Measurements from ENCODE around the gene DUS1L.

DUS1L gene

GRCh38 chr17:82092094-82092586 is 26.5 kb upstream of the DUS1L start:
- ATAC-seq, result no peak

GRCh38 chr17:82091264-82092066 is 25.9 kb upstream of the DUS1L start:
- TF ChIP-seq TSHZ2 (CRISPR knock-in tag; IDR thresholded peaks at IDR 0.05) (no peak), ZFP3 (CRISPR knock-in tag; IDR thresholded peaks at IDR 0.05) (no peak), ZNF70 (CRISPR knock-in tag; IDR thresholded peaks at IDR 0.05) (no peak), OSR1 (CRISPR knock-in tag; IDR thresholded peaks at IDR 0.05) (no peak), ARNTL (CRISPR knock-in tag; IDR thresholded peaks at IDR 0.05; ENCODE audit: borderline replicate concordance, low read depth) (no peak), TOX (CRISPR knock-in tag; IDR thresholded peaks at IDR 0.05; ENCODE audit: borderline replicate concordance) (no peak), ZNF8 (CRISPR knock-in tag; IDR thresholded peaks at IDR 0.05) (no peak), ESRRG (CRISPR knock-in tag; IDR thresholded peaks at IDR 0.05) (no peak), ISL1 (CRISPR knock-in tag; IDR thresholded peaks at IDR 0.05) (no peak), GLIS3 (CRISPR knock-in tag; IDR thresholded peaks at IDR 0.05) (no peak), POU6F1 (CRISPR knock-in tag; IDR thresholded peaks at IDR 0.05; ENCODE audit: borderline replicate concordance, low read depth) (no peak), CREB5 (CRISPR knock-in tag; IDR thresholded peaks at IDR 0.05; ENCODE audit: low read depth) (no peak), ZNF565 (CRISPR knock-in tag; conservative IDR thresholded peaks at IDR 0.05; ENCODE audit: low read depth) (no peak)
- no peak for ATAC-seq

More at GRCh38 chr17:82092094-82092586, 26.5 kb upstream of the DUS1L start:
- no peak for TF ChIP-seq ZFP3 (CRISPR knock-in tag; IDR thresholded peaks at IDR 0.05)
- TF ChIP-seq ZNF8 (CRISPR knock-in tag; IDR thresholded peaks at IDR 0.05), result no peak

GRCh38 chr17:82090549-82091263 is 25.1 kb upstream of the DUS1L start:
- ATAC-seq, result no peak
- TF ChIP-seq ZNF565 (CRISPR knock-in tag; conservative IDR thresholded peaks at IDR 0.05; ENCODE audit: low read depth), result no peak
- TF ChIP-seq ARNTL (CRISPR knock-in tag; IDR thresholded peaks at IDR 0.05; ENCODE audit: borderline replicate concordance, low read depth), result no peak
- TF ChIP-seq TSHZ2 (CRISPR knock-in tag; IDR thresholded peaks at IDR 0.05), result no peak
- no peak for TF ChIP-seq CSRNP3 (CRISPR knock-in tag; IDR thresholded peaks at IDR 0.05)
- TF ChIP-seq TCF4 (CRISPR knock-in tag; IDR thresholded peaks at IDR 0.05; ENCODE audit: borderline replicate concordance), result no peak
- TF ChIP-seq ZNF70 (CRISPR knock-in tag; IDR thresholded peaks at IDR 0.05), result no peak
- TF ChIP-seq SNAI2 (CRISPR knock-in tag; IDR thresholded peaks at IDR 0.05), result no peak
- TF ChIP-seq ZC3H10 (CRISPR knock-in tag; IDR thresholded peaks at IDR 0.05), result no peak
- TF ChIP-seq ESRRG (CRISPR knock-in tag; IDR thresholded peaks at IDR 0.05), result no peak
- TF ChIP-seq RARB (CRISPR knock-in tag; IDR thresholded peaks at IDR 0.05), result no peak
- TF ChIP-seq OSR1 (CRISPR knock-in tag; IDR thresholded peaks at IDR 0.05), result no peak
